Measurements from ENCODE around the gene CNTN1.

DNA sequence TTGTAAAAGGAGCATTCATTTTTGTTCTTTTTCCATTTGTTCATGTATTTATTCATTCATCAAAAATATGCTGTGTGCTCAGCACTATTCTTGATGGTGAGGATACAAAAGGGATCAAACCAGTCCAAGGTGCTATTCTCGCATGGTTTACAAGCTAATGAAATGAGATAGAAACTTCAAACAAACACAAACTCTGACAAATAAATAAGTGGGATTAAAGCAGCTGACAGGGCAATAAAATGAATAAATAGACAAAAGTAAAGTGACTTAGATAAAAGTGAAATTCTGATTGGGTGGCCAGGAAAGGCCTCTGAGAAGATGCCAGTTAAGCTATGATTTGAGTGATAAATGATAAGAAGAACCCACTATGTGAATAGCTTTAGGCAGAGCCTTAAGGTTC lies 333.9 kb downstream of the CNTN1 start:
- TF ChIP-seq POLR2AphosphoS5 (IDR thresholded peaks at IDR 0.05; ENCODE audit: low read depth, low read length) (no peak), POLR2A (IDR thresholded peaks at IDR 0.05; ENCODE audit: low read depth, low read length) (no peak)
